Measurements from ENCODE around the gene PYGB.

The PYGB gene

DNA sequence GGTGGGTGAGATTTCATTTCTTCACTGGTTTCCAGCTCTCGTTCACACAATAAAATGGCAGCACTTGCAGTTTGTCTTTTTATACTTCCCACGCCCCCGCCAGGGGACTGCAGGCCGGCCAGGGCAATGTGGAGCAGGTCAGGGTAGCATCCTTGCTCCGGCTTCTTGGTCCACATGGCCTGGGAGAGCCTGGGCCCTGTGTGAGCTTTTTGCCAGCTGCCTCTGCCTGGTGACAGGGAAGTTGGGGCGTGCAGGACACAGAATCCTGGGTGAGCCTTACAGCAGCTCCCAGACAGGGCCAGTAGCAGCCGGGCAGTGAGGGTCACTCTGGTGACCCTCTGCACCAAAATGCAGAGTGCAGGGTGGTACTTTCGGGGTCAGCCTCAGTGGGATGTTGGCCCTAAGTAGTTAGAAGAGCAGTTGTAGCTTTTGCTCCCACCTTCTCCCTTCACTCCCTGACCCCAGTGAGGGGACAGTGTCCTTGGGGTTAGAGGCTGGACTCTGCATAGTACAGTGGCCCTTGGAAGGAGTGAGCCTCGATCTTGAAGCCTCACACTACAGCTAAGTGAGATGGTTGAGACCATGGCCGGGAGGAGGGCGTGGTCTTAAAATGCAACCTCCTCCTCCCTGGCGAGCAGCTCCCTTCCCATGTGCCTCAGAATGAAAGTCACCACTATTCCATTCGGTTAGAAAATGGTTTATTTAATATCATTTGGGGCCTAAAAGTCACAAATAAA, 23.8 kb downstream of the PYGB start:
- no peak for DNase-seq

DNA sequence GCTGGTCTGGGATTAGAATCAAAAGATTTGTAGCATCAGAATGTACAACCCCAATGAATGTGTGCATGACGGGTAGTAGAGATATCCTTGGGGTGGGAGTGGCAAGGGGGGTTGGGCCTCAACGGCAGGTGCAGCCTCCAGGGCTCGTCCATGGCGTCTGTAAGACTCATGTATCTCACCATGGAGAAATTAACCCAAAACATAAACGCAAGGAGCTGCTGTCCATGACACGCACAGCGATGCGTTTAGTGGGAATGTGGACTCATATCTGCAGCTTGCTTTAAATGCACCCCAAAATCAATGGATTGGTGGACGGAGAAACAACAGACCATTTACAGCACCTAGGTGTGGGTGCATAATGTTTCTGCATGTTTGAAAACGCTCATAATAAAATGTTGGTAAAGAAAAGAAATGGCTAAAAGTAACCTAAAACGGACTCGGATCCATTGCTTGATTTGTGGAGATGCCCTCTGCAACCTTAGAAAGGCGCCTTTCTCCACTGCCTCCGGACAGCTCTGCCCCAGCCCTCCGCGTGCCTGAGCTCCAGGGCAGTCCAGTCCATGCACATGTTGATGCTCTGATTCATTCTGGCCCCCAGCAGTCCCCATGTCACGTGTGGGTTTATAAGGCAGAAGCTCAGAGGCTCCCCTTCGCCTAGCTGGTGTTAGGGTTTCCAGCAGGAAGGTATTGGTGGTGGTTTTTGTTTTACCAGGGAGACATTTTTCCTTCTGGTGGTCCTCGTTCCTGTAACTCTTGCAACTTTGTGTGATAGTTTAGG, 24.5 kb downstream of the PYGB start:
- DNase-seq: no peak

DNA sequence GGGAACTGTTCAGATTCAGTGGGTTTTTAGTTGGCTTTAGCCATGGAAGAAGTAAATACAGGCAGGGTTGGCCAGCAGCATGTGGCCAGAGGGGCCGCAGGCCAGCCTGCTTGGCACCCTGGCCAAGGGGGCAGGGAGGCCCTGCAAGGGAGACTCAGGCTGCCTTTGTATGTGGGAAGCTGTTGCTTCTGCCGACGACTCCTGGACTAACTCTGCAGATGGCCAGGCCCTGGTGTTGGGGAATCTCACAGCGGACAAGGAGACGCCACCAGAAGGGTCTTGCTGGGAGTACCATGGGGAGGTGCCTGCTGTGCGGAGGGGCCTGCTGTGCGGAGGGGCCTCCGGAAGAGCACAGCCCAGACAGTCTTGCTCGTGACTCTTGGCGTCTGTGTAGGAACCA, 25.2 kb downstream of the PYGB start:
- DNase-seq: no peak

DNA sequence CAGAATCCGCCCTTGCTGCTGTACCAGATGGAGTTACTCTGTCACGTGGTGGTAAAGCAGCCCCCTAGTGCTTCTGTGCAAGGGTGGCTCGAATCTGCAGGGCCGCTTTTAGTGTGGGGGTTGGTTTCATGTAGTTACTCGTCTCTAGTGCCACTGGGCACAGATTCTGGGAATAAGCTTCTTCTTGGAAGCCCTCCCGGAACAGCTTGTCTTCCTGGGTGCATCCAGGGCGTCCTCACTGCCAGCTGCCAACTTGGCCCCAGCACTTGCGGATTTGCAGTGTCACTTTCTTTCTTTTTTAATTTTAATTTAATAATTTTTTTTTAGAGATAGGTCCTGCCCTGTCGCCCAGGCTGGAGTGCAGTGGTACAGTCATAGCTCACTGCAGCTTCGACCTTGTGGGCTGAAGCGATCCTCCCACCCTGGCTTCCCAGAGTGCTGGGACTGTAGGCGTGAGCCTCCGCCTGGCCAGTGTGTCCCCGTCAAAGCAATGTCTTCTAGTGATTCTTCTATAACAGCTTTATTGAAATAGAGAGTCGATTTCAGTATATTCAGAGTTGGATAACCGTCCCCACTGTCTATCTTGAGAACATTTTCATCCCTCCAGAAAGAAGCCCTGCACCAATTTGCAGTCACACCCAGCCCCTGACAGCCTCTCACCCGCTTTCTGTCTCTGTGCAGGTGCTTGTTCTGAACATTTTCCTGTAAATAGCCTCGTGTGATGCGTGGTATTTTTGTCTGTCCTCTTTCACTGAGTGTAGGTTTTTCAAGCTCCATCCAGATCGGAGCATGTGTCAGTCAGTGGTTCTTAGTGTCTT, 25.9 kb downstream of the PYGB start:
- DNase-seq: no peak

- no peak for DNase-seq
Observed at GRCh38 chr20:25274481-25274880, 26.6 kb downstream of the PYGB start.

DNA sequence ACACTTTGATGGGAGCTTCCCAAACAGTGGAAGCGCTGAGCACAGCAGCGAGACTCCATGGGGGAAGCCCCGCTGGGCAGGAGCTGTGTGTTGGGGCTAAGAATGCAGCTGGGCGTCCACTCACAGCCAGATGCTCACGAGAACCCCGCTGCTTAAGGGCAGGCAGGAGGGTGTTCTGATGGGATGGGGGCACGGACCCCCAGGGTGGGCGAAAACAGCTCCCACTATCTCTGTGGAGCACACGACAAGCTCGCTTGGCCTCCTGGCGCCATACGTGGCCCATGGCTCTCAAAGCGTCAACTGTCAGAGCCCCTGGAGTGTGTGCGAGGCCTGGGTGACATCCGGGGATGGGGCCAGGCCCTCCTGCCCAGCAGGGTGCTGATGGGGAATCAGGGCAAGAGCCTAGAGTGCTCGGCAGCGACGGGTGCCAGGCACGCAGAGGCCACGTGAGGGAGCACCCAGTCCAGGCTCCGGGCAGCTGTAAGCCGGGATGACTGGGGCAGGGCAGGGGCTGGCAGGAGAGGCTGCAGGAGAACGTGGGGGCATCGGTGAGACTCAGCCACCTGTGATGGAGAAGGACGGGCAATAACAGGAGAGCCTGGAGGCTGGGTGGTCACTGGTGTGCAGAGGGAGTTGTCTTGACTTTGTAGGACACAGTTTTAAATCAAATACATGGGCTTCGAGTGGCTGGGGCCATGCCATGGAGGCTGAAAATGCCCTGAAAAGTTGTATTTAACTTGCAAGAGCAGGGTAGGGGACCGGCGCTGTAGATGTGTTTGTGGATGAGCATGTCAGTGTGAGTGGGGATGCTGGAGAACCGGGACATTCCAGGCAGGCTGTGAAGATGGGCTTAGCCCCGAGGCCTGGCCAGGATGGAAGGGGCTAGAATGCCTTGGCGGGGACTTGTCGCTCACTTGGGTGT, 27.3 kb downstream of the PYGB start:
- no peak for DNase-seq

GRCh38 chr20:25275813-25276532, 28.1 kb downstream of the PYGB start:
- DNase-seq: no peak

GRCh38 chr20:25276533-25277050, 28.7 kb downstream of the PYGB start:
- DNase-seq: no peak

GRCh38 chr20:25277051-25277801, 29.3 kb downstream of the PYGB start:
- no peak for DNase-seq

- DNase-seq: no peak
Observed at GRCh38 chr20:25277941-25278521, 30.1 kb downstream of the PYGB start.

GRCh38 chr20:25278636-25279361, 30.9 kb downstream of the PYGB start:
- DNase-seq: no peak

GRCh38 chr20:25279403-25279802, 31.5 kb downstream of the PYGB start:
- DNase-seq: no peak

GRCh38 chr20:25280051-25280573, 32.2 kb downstream of the PYGB start:
- no peak for DNase-seq

DNA sequence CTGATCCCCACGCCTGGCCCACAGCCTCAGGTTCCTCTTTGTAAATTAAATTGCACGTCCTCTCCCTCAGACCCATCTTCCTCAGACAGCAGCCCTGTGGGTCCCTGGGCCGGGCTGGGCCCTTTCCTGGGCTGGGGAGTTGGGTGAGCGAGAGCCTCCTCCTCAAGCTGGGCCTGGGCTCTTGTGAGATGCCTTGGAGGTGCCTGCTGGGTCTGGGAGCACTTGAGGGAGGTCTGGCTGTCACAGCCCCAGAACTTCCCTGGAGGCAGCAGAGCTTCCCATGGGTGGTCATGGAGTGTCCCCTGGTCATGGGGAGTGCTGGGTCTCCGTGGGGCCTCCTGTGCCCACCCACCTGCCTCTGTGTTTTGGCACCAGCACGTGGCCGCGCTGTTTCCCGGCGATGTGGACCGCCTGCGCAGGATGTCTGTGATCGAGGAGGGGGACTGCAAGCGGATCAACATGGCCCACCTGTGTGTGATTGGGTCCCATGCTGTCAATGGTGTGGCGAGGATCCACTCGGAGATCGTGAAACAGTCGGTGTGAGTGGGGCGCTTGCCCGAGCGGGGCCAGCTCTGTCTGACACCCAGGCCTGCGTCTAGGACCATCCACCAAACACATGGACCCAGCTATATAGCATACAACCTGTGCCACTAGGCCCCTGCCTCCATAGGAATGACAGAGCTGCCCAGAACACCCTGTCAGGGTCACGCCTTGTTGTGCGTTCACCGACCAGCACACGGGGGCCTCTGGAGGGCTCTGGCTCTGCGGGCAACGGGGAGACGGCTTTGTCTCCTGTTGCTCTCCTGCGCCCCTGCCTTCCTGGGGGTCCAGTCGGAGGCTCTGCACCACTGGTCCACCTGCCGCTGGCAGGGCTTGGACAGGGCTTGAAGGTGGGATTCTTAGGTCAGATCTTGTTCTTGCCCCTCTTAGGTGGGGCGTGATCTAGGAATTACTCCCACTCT, 33.0 kb downstream of the PYGB start:
- DNase-seq: no peak

- DNase-seq: no peak
Observed at GRCh38 chr20:25281541-25281991, 33.7 kb downstream of the PYGB start.

DNA sequence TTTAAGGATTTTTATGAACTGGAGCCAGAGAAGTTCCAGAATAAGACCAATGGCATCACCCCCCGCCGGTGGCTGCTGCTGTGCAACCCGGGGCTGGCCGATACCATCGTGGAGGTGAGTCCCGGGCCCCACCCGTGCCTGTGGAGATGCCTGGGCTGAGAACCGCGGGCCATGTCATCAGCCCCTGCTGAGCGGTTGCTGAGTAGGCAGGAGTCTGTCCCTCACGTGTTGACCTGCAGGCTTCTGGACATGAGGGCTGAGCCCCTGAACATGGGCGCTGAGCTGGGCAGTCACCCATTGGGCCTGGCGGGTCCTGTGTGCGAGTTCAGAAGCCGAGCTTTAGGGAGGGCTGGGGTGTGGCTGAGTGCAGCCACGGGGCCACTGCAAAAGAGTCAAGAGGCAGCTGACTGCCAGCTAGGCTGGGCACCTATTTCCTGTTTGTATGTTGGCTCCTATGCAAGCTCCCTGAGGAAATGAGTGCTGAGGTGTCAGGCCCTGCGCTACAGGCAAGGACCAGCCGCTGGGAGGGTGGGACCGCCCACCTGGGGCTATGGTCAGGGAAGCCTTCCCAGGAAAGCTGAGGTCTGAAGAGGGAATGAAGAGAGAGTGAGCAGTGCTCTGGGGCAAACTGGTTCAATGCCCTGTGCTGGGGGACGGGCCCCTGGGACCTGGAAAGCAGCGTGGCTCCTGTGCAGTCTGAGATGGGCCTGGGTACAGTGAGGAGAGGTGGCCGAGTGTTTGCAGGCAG, 34.3 kb downstream of the PYGB start:
- no peak for DNase-seq

DNA sequence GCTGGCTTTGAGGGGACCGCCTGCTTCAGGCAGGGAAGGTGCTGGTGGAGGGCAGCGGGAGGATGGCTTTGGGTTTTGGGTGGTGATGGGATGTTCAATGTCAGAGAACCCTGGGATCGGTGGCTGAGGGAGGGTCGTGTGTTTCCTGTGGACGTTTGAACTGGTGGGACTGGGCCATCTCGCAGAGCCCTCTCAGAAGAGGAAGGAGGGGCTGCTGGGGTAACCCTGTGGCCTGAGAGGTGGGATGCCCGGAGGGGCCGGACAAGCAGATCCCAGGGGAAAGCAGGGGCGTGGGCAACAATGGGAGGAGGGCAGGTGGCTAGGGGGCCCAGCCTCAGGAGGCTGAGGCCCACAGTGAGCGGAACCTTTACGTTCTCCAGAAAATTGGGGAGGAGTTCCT, 34.9 kb downstream of the PYGB start:
- no peak for DNase-seq
